Measurements from ENCODE around the gene FES. TPM values are rescaled to one million over a fixed set of nuclear protein-coding genes. Genes with fewer than 3 reads are reported as not detected.
A peak's percentile ranks its signal among the peaks of the same experiment; 100 is the strongest.

Gene FES
- total RNA-seq, 4 donors from 2014 or later: 3.6 to 17.9 (median 11.0) TPM

DNA sequence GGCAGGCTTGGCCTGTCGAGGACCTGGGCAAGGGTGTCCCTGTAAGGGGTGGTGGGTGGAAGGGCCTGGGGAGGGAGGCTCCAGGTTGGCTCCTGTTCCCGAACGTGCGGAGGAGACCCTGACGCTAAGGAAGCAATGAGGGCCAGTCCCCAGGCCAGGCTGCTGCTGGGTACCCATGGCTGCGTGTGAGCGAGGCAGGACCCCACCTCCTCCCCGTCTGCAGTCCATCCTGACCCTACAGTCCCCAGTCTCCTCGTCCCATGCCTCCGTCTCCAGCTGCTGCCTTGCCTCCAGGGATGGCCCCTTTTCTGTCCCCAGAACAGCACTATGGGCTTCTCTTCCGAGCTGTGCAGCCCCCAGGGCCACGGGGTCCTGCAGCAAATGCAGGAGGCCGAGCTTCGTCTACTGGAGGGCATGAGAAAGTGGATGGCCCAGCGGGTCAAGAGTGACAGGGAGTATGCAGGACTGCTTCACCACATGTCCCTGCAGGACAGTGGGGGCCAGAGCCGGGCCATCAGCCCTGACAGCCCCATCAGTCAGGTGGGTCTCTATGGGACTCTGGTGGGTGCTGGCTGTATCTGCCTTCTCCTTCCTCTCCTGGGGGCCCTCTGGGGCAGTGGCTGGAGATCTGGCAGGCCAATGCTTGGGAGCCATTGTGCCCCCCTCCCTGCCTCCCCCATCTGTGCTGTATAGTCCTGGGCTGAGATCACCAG, 571 bp downstream of the FES start:
- no peak for TF ChIP-seq POLR2A (IDR thresholded peaks at IDR 0.05)
- TF ChIP-seq, protein P1, sequence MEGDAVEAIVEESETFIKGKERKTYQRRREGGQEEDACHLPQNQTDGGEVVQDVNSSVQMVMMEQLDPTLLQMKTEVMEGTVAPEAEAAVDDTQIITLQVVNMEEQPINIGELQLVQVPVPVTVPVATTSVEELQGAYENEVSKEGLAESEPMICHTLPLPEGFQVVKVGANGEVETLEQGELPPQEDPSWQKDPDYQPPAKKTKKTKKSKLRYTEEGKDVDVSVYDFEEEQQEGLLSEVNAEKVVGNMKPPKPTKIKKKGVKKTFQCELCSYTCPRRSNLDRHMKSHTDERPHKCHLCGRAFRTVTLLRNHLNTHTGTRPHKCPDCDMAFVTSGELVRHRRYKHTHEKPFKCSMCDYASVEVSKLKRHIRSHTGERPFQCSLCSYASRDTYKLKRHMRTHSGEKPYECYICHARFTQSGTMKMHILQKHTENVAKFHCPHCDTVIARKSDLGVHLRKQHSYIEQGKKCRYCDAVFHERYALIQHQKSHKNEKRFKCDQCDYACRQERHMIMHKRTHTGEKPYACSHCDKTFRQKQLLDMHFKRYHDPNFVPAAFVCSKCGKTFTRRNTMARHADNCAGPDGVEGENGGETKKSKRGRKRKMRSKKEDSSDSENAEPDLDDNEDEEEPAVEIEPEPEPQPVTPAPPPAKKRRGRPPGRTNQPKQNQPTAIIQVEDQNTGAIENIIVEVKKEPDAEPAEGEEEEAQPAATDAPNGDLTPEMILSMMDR (IDR thresholded peaks at IDR 0.05): no peak
- H3K4me3 ChIP-seq (ENCODE audit: low read depth, poor library complexity, severe bottlenecking): peak overlapping the region; percentile 41
- intact Hi-C loops (cut with DNase I; ENCODE audit: low total_unique reads): loop anchor here (5.0 kb wide), 2 partner anchors 238 to 1883 kb away; no protein-coding TSS in a partner anchor
- 43 to 71% methylated on average over 16 of the region's 16 CpGs for WGBS, 2 donors
- no peak for DNase-seq (ENCODE audit: low spot score in 2 of 2)

DNA sequence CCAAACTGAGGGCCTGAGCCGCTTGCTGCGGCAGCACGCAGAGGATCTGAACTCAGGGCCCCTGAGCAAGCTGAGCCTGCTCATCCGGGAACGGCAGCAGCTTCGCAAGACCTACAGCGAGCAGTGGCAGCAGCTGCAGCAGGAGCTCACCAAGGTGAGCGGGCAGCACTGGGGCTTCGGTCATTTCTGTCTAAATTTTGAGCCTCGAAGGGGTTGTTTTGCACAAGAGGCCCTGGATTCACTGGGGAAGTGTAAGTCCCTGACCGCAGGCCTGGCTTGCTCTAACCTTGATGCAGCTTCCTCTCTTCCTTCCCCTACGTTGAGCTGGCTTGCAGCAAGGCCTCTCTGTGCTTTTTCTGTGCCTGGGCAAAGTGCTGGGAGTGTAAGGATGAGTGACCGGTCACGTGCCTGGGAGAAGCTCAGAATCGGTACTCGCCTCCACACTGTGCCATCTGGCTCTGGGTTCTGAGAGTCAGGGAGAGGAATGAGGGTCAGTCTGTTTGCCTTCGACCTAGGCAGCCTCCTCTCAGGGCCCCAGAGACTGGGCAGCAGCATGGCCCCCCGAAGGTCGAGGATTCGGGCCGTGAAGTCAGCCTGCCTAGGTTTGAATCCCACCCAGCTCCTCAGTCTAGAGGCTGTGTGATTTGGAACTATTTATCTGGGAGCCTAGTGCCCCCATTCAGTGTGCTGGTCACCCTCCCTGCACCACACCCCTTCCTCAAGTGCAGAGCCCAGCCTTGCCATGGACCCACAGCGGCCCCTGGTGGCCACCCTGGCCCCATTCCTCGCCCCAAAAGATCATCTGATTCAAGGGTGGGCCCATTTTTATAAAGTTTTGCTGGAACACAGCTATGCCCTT, 1.4 kb downstream of the FES start:
- DNase-seq (ENCODE audit: low spot score in 2 of 2): peak; percentile 75 to 97
- intact Hi-C loops (cut with DNase I; ENCODE audit: low total_unique reads): loop anchor here (5.0 kb wide), 1 partner anchor 238 kb away; no protein-coding TSS in a partner anchor
- no peak for TF ChIP-seq POLR2A (IDR thresholded peaks at IDR 0.05)
- TF ChIP-seq, protein P1 (IDR thresholded peaks at IDR 0.05): peak in 1 of 3 donors; percentile 89
- H3K4me3 ChIP-seq (ENCODE audit: low read depth, poor library complexity, severe bottlenecking): no peak overlapping the region
- 31 to 58% methylated on average over 15 to 16 of the region's 23 CpGs for WGBS, 2 donors

DNA sequence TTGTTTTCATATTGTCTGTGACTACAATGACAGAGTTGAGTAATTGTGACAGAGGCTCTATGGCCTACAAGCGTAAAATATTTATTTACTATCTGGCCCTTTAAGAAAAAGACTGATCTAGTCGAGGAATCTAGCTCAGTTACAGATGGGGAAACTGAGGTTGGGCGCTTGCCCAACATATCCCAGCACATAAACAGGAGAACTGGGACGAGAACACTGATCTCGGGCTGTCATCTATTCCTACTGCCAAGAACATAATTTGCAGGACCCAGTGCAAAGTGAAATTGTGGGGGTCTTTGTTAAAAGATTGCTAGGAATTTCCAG, 1.9 kb downstream of the FES start:
- TF ChIP-seq, protein P1 (IDR thresholded peaks at IDR 0.05): no peak
- no peak for TF ChIP-seq POLR2A (IDR thresholded peaks at IDR 0.05)
- H3K4me3 ChIP-seq (ENCODE audit: low read depth, poor library complexity, severe bottlenecking): no peak overlapping the region
- no peak for DNase-seq (ENCODE audit: low spot score in 2 of 2)
- WGBS, 2 donors: 21 to 24% methylated on average over 5 of the region's 5 CpGs
- intact Hi-C loops (cut with DNase I; ENCODE audit: low total_unique reads): loop anchor here (5.0 kb wide), 1 partner anchor 239 kb away; no protein-coding TSS in a partner anchor

DNA sequence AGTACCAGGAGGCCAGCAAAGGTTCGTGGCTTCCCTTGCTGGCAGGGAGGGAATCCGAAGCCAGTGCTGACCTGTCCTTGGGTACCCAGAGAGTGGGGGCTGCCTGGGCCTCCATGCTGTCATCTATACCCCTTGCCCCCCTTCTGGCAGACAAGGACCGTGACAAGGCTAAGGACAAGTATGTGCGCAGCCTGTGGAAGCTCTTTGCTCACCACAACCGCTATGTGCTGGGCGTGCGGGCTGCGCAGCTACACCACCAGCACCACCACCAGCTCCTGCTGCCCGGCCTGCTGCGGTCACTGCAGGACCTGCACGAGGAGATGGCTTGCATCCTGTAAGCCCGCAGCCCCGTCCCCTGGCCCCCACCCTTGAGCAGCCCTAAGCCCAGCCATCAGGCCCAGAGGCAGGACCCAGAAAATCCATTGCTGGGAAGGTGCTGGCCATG, 2.8 kb downstream of the FES start:
- no peak for TF ChIP-seq POLR2A (IDR thresholded peaks at IDR 0.05)
- TF ChIP-seq, protein P1 (IDR thresholded peaks at IDR 0.05): no peak
- intact Hi-C loops (cut with DNase I; ENCODE audit: low total_unique reads): loop anchor here (5.0 kb wide), 1 partner anchor 240 kb away; no protein-coding TSS in a partner anchor
- no peak for DNase-seq (ENCODE audit: low spot score in 2 of 2)
- WGBS, 2 donors: 86 to 95% methylated on average over 11 to 13 of the region's 13 CpGs
- H3K4me3 ChIP-seq (ENCODE audit: low read depth, poor library complexity, severe bottlenecking): no peak overlapping the region

DNA sequence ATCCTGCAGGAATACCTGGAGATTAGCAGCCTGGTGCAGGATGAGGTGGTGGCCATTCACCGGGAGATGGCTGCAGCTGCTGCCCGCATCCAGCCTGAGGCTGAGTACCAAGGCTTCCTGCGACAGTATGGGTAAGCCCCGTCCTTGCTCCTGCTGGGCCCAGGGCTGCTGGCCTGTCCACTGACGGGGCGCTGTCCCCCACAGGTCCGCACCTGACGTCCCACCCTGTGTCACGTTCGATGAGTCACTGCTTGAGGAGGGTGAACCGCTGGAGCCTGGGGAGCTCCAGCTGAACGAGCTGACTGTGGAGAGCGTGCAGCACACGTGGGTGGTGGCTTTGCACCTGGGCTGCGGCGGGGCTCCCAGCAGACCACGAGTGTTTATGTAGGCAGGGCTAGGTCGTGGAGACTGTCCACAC, 5.0 kb downstream of the FES start:
- H3K4me3 ChIP-seq (ENCODE audit: low read depth, poor library complexity, severe bottlenecking): no peak overlapping the region
- TF ChIP-seq POLR2A (IDR thresholded peaks at IDR 0.05): no peak
- TF ChIP-seq, protein P1 (IDR thresholded peaks at IDR 0.05): no peak
- no peak for DNase-seq (ENCODE audit: low spot score in 2 of 2)
- 81 to 89% methylated on average over 14 to 16 of the region's 18 CpGs for WGBS, 2 donors
- intact Hi-C loops (cut with DNase I; ENCODE audit: low total_unique reads): loop anchor here (5.0 kb wide), 1 partner anchor 242 kb away; no protein-coding TSS in a partner anchor
